ENCODE data around the gene ROPN1B.

ROPN1B gene

GRCh38 chr3:126005951-126006350, 37.0 kb downstream of the ROPN1B start:
- no peak for DNase-seq

- DNase-seq = no peak
Measured at GRCh38 chr3:126008219-126008618, 39.2 kb downstream of the ROPN1B start.

DNA sequence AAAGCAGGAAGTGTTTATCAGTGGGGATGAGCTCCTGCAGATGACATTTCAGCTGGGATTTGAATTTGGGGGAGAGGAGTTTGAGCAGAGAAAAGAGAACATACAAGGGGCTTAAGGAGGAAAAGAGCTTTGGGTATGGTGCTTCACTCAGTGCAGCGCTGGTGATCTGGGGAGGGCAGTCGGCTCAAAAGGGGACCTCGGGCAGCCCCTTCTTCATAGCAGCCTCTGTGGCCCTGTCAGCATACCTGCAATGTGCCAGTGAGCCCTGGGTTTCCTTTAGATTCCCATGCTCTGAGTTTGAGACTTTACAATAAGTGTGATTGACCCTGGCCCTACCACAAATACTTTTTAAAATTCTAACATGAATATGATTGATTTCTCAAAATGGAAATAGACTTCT, 40.2 kb downstream of the ROPN1B start:
- DNase-seq = no peak

DNA sequence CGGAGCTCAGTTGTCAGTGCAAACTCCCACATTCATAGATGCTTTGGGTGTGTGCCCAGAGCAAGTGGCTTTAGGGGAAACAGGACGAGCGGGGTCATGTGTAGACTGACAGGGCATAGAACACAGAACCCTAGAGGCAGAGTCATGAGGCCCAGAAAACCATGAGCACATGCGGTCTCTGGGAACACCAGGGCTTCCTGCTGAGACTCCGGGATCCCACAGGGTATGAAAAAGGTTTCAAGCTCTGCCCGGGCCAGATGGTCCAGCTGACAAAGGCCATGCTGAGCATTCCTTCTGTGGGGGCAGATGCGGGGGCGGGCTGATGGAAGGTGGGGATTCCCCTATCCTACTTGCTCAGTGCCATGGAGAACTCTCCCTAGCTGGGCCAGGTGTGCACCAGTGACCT, 44.8 kb downstream of the ROPN1B start:
- DNase-seq = peak; percentile 23

DNA sequence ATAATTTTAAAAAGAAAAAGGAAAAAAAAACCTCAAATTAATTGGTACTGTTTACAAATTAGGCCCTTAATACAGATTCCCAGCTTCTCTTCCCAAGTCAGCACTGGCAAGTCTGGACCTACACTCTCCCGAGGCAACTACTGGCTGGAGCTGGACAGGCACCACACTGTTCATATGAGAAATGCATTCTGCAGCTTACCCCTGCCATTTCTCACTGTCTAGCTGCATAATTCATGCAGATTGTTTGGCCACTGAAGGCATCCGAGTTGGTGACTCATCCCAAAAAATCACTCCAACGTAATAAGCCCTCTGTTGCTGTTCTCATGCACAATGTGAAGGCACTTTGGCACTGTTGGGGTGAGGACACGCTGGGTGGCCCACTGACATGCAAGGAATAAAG, 45.3 kb downstream of the ROPN1B start:
- no peak for DNase-seq

GRCh38 chr3:126015075-126015474, 46.1 kb downstream of the ROPN1B start:
- DNase-seq = no peak

DNA sequence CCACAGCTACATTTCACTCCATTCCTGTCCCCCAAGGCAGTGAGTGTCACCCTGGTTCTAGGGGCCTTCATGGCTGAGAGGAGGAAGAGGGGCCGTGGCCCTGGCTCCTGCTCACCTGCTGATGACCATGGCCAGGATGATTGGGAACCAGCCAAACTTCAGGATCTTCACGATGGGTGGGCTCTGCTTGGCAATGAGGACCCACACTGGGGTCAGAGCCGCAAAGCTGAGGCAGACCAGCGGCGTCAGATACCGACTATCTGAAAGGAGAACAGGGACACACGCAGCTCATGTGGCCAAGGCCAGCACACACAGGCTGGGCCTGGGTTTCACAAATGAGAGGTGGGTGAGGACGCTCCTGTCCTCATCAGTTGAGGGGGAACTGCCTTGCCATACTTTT, 47.6 kb downstream of the ROPN1B start:
- DNase-seq = no peak

DNA sequence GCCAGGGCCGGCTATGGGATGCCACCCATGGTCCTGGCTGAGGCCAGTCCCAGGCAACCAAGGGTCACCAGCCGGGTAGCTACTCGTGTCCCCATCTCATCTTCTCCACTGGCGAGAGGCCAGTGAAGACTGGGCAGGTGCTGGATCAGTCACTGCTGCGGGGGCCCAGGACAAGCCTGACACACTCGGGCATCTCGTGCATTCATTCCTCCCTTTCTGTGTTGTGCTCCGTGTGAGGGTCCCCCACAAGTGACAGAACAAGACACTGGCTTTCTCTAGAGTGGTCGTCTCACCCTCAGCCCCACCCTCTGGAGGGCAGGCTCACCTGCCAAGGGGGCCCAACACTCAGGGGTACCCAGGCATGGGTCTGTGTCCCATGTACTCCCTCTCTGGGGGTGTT, 48.4 kb downstream of the ROPN1B start:
- DNase-seq = no peak

GRCh38 chr3:126018545-126018944, 49.6 kb downstream of the ROPN1B start:
- no peak for DNase-seq

DNA sequence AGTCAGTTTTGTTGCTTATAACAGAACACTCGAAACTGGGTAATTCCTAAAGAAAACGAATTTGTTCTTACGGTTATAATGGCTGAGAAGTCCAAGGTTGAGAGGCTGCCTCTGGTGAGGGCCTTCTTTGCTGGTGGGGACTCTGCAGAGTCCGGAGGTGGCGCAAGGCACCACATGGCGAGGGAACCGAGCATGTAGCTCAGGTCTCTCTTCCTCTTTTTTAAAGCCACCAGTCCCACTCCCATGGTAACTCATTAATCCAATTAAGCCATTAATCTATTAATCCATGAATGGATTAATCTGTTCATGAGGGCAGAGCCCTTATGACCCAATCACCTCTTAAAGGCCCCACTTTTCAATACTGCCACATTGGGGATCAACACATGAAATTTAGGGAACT, 50.0 kb downstream of the ROPN1B start:
- no peak for DNase-seq

DNA sequence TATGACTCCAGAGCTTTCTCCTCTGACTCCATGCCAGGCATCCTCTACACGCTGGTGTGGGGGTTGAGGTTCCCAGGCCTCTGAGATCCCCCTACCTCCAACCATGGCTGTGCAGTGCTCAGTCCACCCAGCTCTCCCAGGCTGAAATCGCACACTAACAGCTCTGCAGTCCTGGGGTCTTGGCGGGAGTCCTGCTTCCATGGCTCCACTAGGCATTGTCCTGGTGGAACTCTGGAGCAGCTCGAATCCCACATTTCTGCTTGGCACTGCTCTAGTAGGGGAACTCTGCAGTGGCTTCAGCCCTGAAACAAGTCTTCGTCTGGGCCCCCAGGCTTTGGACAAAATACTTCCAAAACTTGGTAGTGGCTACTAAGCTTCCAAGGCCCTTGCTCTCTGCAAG, 50.7 kb downstream of the ROPN1B start:
- no peak for DNase-seq

DNA sequence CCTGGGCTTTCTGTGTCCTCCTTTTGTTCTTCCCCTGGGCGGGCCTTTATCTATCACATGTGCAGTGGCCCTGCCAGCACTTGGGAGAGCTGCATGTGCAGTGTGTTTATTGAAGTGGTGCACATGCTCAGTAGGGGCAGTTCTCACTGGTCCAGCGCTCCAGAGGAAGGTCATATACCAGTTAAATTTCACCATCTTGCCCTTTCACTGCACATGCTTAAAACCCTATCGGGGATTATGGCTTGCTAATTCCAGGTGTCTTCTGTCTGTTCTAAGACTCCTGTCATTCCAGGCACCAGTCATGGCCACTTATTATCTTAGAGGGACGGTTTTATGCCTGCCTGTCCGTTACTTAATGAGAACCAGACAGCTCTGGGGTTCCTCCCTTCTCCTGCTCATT, 52.2 kb downstream of the ROPN1B start:
- no peak for DNase-seq

DNA sequence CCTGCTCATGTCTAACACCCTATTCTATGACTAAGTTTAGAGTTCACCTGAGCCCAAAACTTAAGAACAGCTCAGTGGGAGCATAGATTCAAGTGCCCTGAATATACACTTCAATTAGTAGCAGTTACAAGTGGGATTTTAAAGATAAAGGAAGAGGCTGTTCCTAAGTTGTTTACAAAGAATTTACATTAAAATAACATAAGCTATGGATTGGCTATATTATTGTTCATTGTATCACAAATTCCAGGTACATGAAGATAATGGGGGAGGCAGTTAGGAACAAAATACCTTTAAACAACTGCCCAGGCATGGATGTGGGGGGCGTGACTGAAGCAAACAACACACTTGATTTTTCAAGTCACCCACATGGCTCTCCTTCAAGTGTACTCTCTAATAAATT, 52.7 kb downstream of the ROPN1B start:
- no peak for DNase-seq

DNA sequence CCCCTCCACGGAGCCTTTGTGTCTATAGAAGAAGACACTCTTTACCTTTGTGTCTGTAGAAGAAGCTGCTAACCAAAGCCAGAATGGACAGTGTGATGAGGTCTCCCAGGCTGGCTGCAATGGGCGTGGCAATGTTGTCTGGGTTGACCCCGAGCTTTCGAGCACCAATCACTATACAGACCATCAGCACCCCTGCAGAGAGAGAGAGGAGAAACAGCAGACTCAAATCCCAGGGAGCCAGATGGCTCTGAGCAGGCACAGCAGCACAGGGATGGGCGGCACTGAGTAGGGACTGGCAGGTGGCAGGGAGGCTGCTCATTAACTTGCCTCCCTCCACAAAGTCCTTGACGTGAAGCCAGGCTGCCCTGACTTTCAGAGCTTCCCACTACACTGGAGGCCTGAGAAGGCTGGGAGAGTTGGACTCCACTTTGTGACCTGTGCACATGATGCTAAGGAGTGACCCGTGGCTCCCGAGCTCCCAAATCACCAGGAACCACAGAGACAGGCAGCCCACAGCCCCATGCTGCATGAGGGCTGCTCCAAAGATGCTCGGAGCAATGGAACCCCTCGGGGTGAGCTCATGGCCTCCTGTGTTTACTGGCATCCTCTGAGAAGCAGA, 53.9 kb downstream of the ROPN1B start:
- peak; percentile 68 for DNase-seq

DNA sequence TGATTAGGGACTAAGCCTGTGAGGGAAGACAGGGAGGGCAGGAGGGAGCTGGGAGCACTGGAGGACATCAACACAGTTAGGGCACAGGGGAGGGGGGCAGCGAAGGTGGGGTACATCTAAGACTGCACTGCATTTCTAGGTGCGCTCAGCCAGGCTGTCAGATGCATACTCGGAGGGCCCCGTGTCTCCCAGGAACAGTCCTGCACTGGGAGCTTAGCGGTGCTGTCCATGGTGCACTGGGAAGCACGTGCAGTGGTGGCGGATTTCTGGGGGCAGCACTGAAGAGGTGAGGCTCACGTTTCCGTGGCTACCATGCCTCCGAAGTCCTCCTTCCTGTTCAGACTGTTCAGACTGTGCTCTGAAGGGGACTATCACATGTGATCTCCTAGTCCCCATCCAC, 54.4 kb downstream of the ROPN1B start:
- DNase-seq = no peak

DNA sequence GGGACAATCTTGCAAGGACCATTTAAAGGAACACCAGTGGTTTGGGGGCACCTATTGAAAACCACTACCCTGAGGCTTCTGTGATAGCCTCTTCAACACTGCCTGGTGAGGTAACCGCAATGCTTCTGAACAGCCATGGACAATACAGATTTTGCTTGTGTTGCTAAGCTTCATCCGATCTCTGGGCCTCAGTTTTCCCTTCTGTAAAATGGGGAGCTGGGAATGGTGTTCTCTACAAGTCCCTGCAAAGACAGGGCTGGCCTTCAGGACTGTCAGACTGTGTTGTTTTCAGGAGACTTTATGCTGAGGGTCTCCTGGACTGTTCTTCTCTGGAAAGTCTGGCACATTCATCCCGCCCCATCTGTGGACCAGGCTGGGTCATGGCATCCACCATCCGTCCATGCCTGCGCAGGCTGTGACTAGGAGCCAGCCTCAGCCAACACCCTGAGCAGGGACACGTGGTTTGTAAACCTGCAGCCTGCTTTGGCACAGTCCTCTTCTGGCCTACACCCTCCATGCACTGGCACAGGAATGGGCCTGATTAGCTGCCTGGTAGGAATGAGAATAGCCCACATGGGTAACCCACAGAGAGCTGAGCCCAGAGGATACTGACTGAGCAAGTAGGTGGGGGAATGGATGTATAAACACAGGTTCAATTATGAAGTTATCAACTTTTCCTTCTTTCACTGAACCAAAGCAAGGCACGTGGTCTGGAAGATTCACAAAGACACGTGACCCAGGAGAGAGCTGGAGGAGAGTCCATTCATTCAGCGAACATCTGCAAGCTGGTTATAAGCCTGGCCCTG, 55.3 kb downstream of the ROPN1B start:
- no peak for DNase-seq

DNA sequence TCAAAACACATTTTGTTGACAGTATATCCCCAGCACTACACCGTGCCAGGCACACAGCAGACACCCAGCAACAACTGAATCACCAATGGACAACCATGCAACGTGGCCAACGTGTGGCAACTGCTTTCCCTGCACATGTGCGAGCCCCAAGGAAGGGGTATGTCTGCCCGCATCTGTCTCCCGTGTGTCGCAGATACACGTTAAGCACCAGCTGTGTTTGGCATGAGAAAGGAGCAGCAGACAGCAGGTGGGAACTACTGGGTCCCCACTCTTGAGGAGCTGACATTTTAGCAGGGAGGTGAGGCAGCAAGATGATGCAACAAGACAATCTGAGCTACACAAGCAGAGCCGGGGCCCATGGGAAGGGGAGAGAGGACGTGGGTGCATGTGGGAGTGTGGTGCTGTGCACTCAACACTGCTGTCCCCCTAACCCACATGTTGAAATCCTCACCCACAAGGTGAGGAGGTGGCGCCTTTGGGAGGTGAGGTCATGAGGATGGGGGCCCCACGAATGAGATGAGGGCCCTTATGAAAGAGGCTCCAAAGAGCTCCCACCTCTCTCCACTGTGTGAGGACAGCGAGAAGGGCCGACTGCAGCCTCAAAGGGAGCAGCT, 56.2 kb downstream of the ROPN1B start:
- DNase-seq = no peak

DNA sequence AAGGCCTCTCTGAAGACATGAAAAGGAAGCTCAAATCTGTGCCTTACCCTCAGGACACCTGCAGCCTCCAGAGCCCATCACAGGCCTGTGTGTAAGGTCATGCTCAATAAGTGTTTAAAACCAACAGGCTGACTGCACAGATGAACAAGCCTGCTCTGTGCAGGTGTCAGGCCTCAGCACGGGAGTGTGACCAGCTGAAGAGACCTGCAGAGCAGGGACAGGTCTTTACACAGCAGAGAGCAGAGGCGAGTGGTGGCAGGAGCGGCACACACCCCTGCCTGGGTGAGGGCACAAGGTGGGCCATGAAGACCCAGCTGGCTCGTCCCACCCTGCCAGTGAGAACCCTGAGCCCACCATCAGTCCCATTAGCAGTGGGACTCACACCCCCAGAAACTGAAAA, 56.9 kb downstream of the ROPN1B start:
- no peak for DNase-seq

- DNase-seq = no peak
Measured at GRCh38 chr3:126026277-126026751, 57.3 kb downstream of the ROPN1B start.

DNA sequence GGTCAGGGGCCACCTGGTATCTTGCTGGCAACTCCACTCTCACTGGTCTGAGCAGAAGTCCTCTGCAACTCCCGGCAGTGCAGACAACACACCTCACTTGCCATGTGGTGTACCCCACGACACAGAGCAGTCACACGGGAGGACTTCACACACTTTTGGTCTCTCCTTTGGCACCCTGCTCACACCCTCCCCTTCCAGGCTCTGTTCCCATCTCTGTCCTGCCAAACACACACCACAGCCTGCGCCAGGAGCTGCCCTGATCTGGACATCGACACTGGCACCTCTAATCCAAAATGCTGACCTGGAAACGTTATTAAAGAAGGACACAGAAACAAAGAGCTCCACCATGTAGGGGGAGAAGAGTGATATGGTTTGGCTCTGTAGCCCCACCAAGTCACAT, 57.8 kb downstream of the ROPN1B start:
- DNase-seq = no peak

GRCh38 chr3:126028096-126028495, 59.1 kb downstream of the ROPN1B start:
- no peak for DNase-seq

DNA sequence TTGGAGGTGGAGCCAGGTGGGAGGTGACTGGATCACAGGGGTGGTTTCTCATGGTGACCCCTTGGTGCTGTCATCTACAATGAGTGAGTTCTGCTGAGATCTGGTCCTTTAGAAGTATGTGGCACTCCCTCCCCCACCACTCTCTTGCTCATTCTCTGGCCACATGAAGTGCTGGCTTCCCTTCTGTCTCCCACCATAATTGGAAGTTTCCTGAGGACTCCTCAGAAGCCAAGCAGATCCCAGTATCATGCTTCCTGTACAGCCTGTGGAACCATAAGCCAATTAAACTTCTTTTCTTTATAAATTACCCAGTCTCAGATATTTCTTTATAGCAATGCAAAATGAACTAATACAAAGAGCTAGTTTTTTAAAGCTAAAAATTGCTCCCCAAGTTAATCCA, 60.3 kb downstream of the ROPN1B start:
- DNase-seq = no peak

GRCh38 chr3:126030455-126030854, 61.5 kb downstream of the ROPN1B start:
- DNase-seq = no peak

DNA sequence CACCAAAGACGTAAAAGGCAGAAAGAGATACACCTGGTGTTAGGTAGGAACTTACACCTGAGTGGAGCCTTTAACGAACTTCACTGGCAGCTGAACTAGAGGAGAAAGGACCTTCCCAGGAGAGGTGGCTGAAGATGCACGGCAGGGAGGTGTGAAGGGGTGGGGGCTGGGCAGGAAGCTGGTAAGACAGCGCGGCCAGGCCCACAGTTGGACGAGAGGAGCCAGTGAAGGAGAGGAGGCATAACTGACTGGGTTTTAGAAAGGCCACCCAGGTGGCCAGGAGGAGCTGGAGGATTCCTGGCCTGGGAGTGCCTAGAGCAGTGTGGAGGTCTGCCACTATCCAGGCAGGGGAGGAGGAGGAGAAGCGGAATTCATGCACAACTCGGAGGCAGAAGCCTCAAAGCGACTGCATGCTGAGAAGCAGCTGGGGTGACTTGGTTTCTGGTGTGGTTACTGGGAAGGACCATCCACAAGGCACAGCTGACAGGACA, 63.0 kb downstream of the ROPN1B start:
- no peak for DNase-seq
